GM12872 (cell line): ENCODE measurements around the gene SPATA4.

Experiments used
- CTCF ChIP-seq: IDR thresholded peaks from 3 replicates; pipeline ENCODE4 v1.5.1; 2011; ENCODE audit warnings: low read depth, mild to moderate bottlenecking, low read length, moderate library complexity; ENCODE audit not compliant: insufficient read depth

SPATA4 gene

GRCh38 chr4:176229645-176230044, 34.3 kb upstream of the SPATA4 start:
- TF ChIP-seq CTCF = no peak

- no peak for TF ChIP-seq CTCF
These were observed 31.4 kb upstream of the SPATA4 start for GRCh38 chr4:176226736-176227135.

GRCh38 chr4:176223561-176223960, 28.2 kb upstream of the SPATA4 start:
- TF ChIP-seq CTCF = no peak

GRCh38 chr4:176222149-176222548, 26.8 kb upstream of the SPATA4 start:
- no peak for TF ChIP-seq CTCF

GRCh38 chr4:176217510-176217909, 22.1 kb upstream of the SPATA4 start:
- TF ChIP-seq CTCF = no peak

- TF ChIP-seq CTCF = no peak
These were observed 15.4 kb upstream of the SPATA4 start for GRCh38 chr4:176210579-176211296.

GRCh38 chr4:176210101-176210500, 14.7 kb upstream of the SPATA4 start:
- no peak for TF ChIP-seq CTCF
